ENCODE measurements around the gene PORCN. TPM values are rescaled to one million over a fixed set of nuclear protein-coding genes. Genes with fewer than 3 reads are reported as not detected.

Gene PORCN
- total and polyA plus RNA-seq, 2 of the 4 experiments (the other 2 are of a cell fraction) = 4.1 to 10.1 TPM

GRCh38 chrX:48497871-48498270 lies 10.9 kb upstream of the PORCN start:
- Histone ChIP-seq H2AK5ac (ENCODE audit: low read depth, low read length) (0 out of 2 replicates have a peak overlapping the region, but pooled peaks have one; percentile 11), H3K4me1 (ENCODE audit: control insufficient read depth, insufficient read depth, low read length) (0 out of 2 replicates have a peak, but pooled peaks cover 2% of the 10 kb centered on the region), H2AFZ (replicated peaks; ENCODE audit: low read length, poor library complexity) (no peak overlapping the region), H2BK15ac (ENCODE audit: low read depth, low read length) (no peak overlapping the region), H2AK9ac (replicated peaks; ENCODE audit: low read depth, low read length, poor library complexity) (no peak overlapping the region), H3K9me3 (ENCODE audit: control insufficient read depth, insufficient read depth, low read length) (no peaks in the 10 kb centered on the region), H3K36me3 (ENCODE audit: control insufficient read depth, insufficient read depth, low read length) (no peaks in the 10 kb centered on the region), H2BK20ac (ENCODE audit: low read depth, low read length) (no peak overlapping the region), H2BK5ac (ENCODE audit: low read depth, low read length, poor library complexity, severe bottlenecking) (no peak overlapping the region), H4K91ac (ENCODE audit: insufficient read depth, low read depth, low read length) (no peak overlapping the region), H3K9ac (ENCODE audit: low read depth, low read length) (no peak overlapping the region), H3K27ac (ENCODE audit: insufficient read depth, low read length) (no peak overlapping the region), H4K5ac (ENCODE audit: low read depth, low read length) (no peak overlapping the region), H4K8ac (ENCODE audit: low read depth in 2 of 2, low read length in 2 of 2) (no peak overlapping the region), H3K4me3 (ENCODE audit: insufficient read depth, low read depth, low read length) (no peak overlapping the region), H3K4me2 (ENCODE audit: low read depth, low read length) (no peak overlapping the region), H3K9me1 (ENCODE audit: insufficient read depth, low read length) (peaks cover 2% of the 10 kb centered on the region; the same call in 1 of the 2 replicates), H3K23ac (ENCODE audit: low read depth, low read length) (no peak overlapping the region), H3K4ac (ENCODE audit: low read depth, low read length) (no peak overlapping the region), H4K20me1 (ENCODE audit: insufficient read depth, low read length) (no peaks in the 10 kb centered on the region), H3K56ac (ENCODE audit: extremely low read depth, insufficient read depth, low read length) (no peak overlapping the region), H3K27me3 (ENCODE audit: control insufficient read depth, insufficient read depth, low read length) (no peaks in the 10 kb centered on the region), H3K18ac (ENCODE audit: low read depth, low read length) (no peak overlapping the region), H3K14ac (replicated peaks; ENCODE audit: low read depth, low read length) (no peak overlapping the region), H2BK120ac (ENCODE audit: low read depth, low read length) (no peak overlapping the region), H3K79me1 (ENCODE audit: low read depth in 1 of 2, low read length in 2 of 2) (no peaks in the 10 kb centered on the region)
- BruUV-seq (replicated peaks) = no TSS peak
- TF ChIP-seq CTCF (conservative IDR thresholded peaks at IDR 0.05; ENCODE audit: low read depth, low read length) (no peak), MAFK (IDR thresholded peaks at IDR 0.05; ENCODE audit: low read depth, low read length) (no peak), MXI1 (IDR thresholded peaks at IDR 0.05; ENCODE audit: borderline replicate concordance, low read depth, low read length) (no peak), POLR2A (IDR thresholded peaks at IDR 0.05; ENCODE audit: low read depth, low read length) (no peak), FOS (IDR thresholded peaks at IDR 0.05; ENCODE audit: low read depth, low read length) (no peak), CHD1 (IDR thresholded peaks at IDR 0.05; ENCODE audit: low read depth, low read length) (no peak), MAZ (IDR thresholded peaks at IDR 0.05; ENCODE audit: borderline replicate concordance, low read depth, low read length) (no peak), CEBPB (IDR thresholded peaks at IDR 0.05; ENCODE audit: low read depth, low read length) (no peak), RAD21 (IDR thresholded peaks at IDR 0.05; ENCODE audit: low read length) (no peak), ELK1 (IDR thresholded peaks at IDR 0.05; ENCODE audit: borderline replicate concordance, low read depth, low read length) (no peak), BHLHE40 (IDR thresholded peaks at IDR 0.05; ENCODE audit: low read depth, low read length) (no peak), RCOR1 (IDR thresholded peaks at IDR 0.05; ENCODE audit: insufficient replicate concordance, low read length) (no peak), NFE2L2 (IDR thresholded peaks at IDR 0.05; ENCODE audit: low read depth, low read length) (no peak), SMC3 (IDR thresholded peaks at IDR 0.05; ENCODE audit: low read depth, low read length) (no peak), RFX5 (IDR thresholded peaks at IDR 0.05; ENCODE audit: low read depth, low read length) (no peak)
- TF ChIP-seq, protein P1, sequence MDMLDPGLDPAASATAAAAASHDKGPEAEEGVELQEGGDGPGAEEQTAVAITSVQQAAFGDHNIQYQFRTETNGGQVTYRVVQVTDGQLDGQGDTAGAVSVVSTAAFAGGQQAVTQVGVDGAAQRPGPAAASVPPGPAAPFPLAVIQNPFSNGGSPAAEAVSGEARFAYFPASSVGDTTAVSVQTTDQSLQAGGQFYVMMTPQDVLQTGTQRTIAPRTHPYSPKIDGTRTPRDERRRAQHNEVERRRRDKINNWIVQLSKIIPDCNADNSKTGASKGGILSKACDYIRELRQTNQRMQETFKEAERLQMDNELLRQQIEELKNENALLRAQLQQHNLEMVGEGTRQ (IDR thresholded peaks at IDR 0.05; ENCODE audit: low read depth, low read length) = no peak
- dilution Hi-C loops (cut with HindIII; ENCODE audit: low sequenced_read_pairs, unreplicated experiment) (no loop called here), intact Hi-C loops (cut with micrococcal nuclease) (no loop called here), in situ Hi-C loops (cut with MboI; ENCODE audit: low sequenced_read_pairs) (loop anchor here (10.0 kb wide), 1 partner anchor 413 kb away; no protein-coding TSS in a partner anchor)
- ChIA-PET POLR2A (ENCODE audit: unreplicated experiment) (no interaction called here), CTCF (no interaction called here)
- DNase-seq (no peak), ATAC-seq (ENCODE audit: low read depth) (no peak)
- WGBS, 2 experiments (ENCODE audit: extremely low coverage in 2 of 2, insufficient read length in 1 of 2) = no CpG with 5 or more reads among the region's 5 CpGs
